ENCODE data around the gene MRC1.

- TF ChIP-seq CTCF (IDR thresholded peaks at IDR 0.05; ENCODE audit: borderline replicate concordance, extremely low read depth, low read length, poor library complexity, severe bottlenecking): no peak
- no peak for TF ChIP-seq EZH2 (IDR thresholded peaks at IDR 0.05; ENCODE audit: borderline replicate concordance, low read depth, low read length, severe bottlenecking)
These were observed 150.7 kb downstream of the MRC1 start for GRCh38 chr10:17959870-17960269.
